Eye (tissue), 1 donor: ENCODE data around the gene MYOCOS.
A peak's percentile ranks its signal among the peaks of the same experiment; 100 is the strongest.
"Not testable (repeated sequence)": the region's sequence is repeated elsewhere in the genome, so short reads cannot be mapped to it uniquely, and the experiment has no call there.

Source experiments
- DNase-seq: peaks from one replicate; pipeline ENCODE4 v3.0.0-alpha.2; 2015

MYOCOS gene

GRCh38 chr1:171627020-171627419, 5.0 kb downstream of the MYOCOS start:
- no peak for DNase-seq

- no peak for DNase-seq
These were observed 6.2 kb downstream of the MYOCOS start for GRCh38 chr1:171628225-171628624.

- no peak for DNase-seq
These were observed 13.6 kb downstream of the MYOCOS start for GRCh38 chr1:171635661-171636060.

GRCh38 chr1:171636141-171636540, 14.1 kb downstream of the MYOCOS start:
- no peak for DNase-seq

GRCh38 chr1:171637928-171638576, 16.0 kb downstream of the MYOCOS start:
- no peak for DNase-seq

- no peak for DNase-seq
These were observed 18.2 kb downstream of the MYOCOS start for GRCh38 chr1:171640225-171640624.

- no peak for DNase-seq
These were observed 19.2 kb downstream of the MYOCOS start for GRCh38 chr1:171641076-171641864.

GRCh38 chr1:171642197-171642596, 20.2 kb downstream of the MYOCOS start:
- DNase-seq, result no peak

- no peak for DNase-seq
These were observed 21.1 kb downstream of the MYOCOS start for GRCh38 chr1:171643156-171643555.

GRCh38 chr1:171644805-171645483, 22.9 kb downstream of the MYOCOS start:
- peak; percentile 96 for DNase-seq

GRCh38 chr1:171645553-171646248, 23.7 kb downstream of the MYOCOS start:
- peak; percentile 33 for DNase-seq

GRCh38 chr1:171646249-171646560, 24.2 kb downstream of the MYOCOS start:
- DNase-seq, result no peak

- no peak for DNase-seq
These were observed 30.3 kb downstream of the MYOCOS start, which contains the start of gene MYOC for GRCh38 chr1:171652234-171652822. MYOC (minus strand) TSS chr1:171652688; CDS start chr1:171652611, 77 bp downstream.

- DNase-seq, result no peak
These were observed 31.8 kb downstream of the MYOCOS start for GRCh38 chr1:171653796-171654195.

- peak; percentile 56 for DNase-seq
These were observed 32.3 kb downstream of the MYOCOS start for GRCh38 chr1:171654201-171654941.

- peak; percentile 78 for DNase-seq
These were observed 33.1 kb downstream of the MYOCOS start for GRCh38 chr1:171654942-171655745.

GRCh38 chr1:171655746-171656116, 33.7 kb downstream of the MYOCOS start:
- no peak for DNase-seq

- not testable (repeated sequence) for DNase-seq
These were observed 34.2 kb downstream of the MYOCOS start for GRCh38 chr1:171656206-171656605.

- DNase-seq, result no peak
These were observed 39.1 kb downstream of the MYOCOS start for GRCh38 chr1:171661076-171661650.

- no peak for DNase-seq
These were observed 41.2 kb downstream of the MYOCOS start for GRCh38 chr1:171663036-171663853.
